Measurements from ENCODE around the gene MBLAC1.

MBLAC1 gene

GRCh38 chr7:100171087-100171681 is 44.4 kb downstream of the MBLAC1 start:
- DNase-seq (ENCODE audit: low read depth in 2 of 2) = no peak

GRCh38 chr7:100171840-100172239 is 45.1 kb downstream of the MBLAC1 start:
- DNase-seq (ENCODE audit: low read depth in 2 of 2) = no peak

- no peak for DNase-seq (ENCODE audit: low read depth in 2 of 2)
Measured at GRCh38 chr7:100173806-100174495, 47.2 kb downstream of the MBLAC1 start.

GRCh38 chr7:100174582-100174981 is 47.8 kb downstream of the MBLAC1 start:
- DNase-seq (ENCODE audit: low read depth in 2 of 2) = no peak

- DNase-seq (ENCODE audit: low read depth in 2 of 2) = no peak
Measured at GRCh38 chr7:100175296-100175935, 48.6 kb downstream of the MBLAC1 start.

GRCh38 chr7:100176096-100177044 is 49.6 kb downstream of the MBLAC1 start:
- DNase-seq (ENCODE audit: low read depth in 2 of 2) = no peak

GRCh38 chr7:100177045-100178001 is 50.6 kb downstream of the MBLAC1 start, which contains the start of the genes GPC2 and STAG3:
TSS of gene GPC2 (minus strand) at chr7:100177381. CDS start at chr7:100177199, 182 bp downstream.
TSS of gene STAG3 (plus strand) at chr7:100177918. CDS start at chr7:100180557, 2,639 bp downstream.
- peak; percentile 93 to 94 for DNase-seq (ENCODE audit: low read depth in 2 of 2)

Measured in activated CD8-positive, alpha-beta memory T cell treated with anti-CD3 and anti-CD28 coated beads for 4 hours (primary cell).